HCT116 (cell line): ENCODE data around the gene DNAH9. TPM values are rescaled to one million over a fixed set of nuclear protein-coding genes. Genes with fewer than 3 reads are reported as not detected.

Source experiments
- ATAC-seq: fragments of 200-7000 bp; cut with Tn5 transposase; 2 replicates; pipeline ENCODE4 v1.9.1; 2020; ENCODE audit warnings: mild to moderate bottlenecking, moderate library complexity
- BruUV-seq: library from RNA; stranded (reverse); fragments of 400-500 nt; replicated peaks from 2 replicates; lab custom pipeline; 2021; lab: Mats Ljungman, UMichigan
- CTCF ChIA-PET: fragments of 300-600 bp; sonication (Branson Sonifier 250); formaldehyde crosslinking; loops from one replicate; lab custom pipeline; 2021; ENCODE audit warnings: antibody characterized with exemption; lab: Charles Lee
- POLR2A ChIA-PET: fragments of 300-600, 350-600 bp; sonication (Branson Sonifier 250); formaldehyde crosslinking; loops from one replicate; lab custom pipeline; 2021; ENCODE audit warnings: antibody characterized with exemption; lab: Charles Lee
- RAD21 ChIA-PET, 2 experiments: fragments of 300-600 bp; sonication (Branson Sonifier 250); formaldehyde crosslinking; loops; one replicate each; lab custom pipeline; 2023; ENCODE audit warnings: low total read pairs in 2 of 2; ENCODE audit not compliant: uncharacterized antibody in 2 of 2, unreplicated experiment in 2 of 2, low non-redundant PET in 1 of 2; lab: Charles Lee
- DNase-seq: peaks from one replicate; pipeline ENCODE4 v3.0.0-alpha.2; 2010; ENCODE audit warnings: low read depth, low spot score
- H2AFZ ChIP-seq: fragments of 200-600 bp; shearing (Covaris generic), sonication (generic); 2 replicates; pipeline ENCODE4 v1.6.1; 2017; ENCODE audit warnings: low read depth, mixed run types, mixed read lengths, antibody characterized with exemption, low read length; ENCODE audit not compliant: poor library complexity, severe bottlenecking
- H3K27ac ChIP-seq: 2 replicates; pipeline ENCODE4 v1.5.1; 2012; ENCODE audit warnings: low read depth, low read length
- H3K27me3 ChIP-seq: fragments of 200-600 bp; sonication (generic); 2 replicates; pipeline ENCODE4 v1.6.1; 2016; ENCODE audit warnings: mixed run types, low read length, mixed read lengths; ENCODE audit not compliant: insufficient read depth
- H3K36me3 ChIP-seq, 2 experiments: fragments of 200-500 bp in 1 of 2; fragments of 200-600 bp in 1 of 2; sonication (Bioruptor generic) in 1 of 2; sonication (generic) in 1 of 2; 2 replicates each; pipeline versions ENCODE4 v1.5.1 to v1.6.1; 2014 to 2016; ENCODE audit warnings: low read length in 2 of 2, inconsistent platforms in 1 of 2, mixed read lengths in 1 of 2, mixed run types in 1 of 2; ENCODE audit not compliant: insufficient read depth in 2 of 2, control insufficient read depth in 1 of 2
- H3K4me1 ChIP-seq, 2 experiments: fragments of 200-600 bp in 1 of 2; sonication (generic) in 1 of 2; 2 replicates each; pipeline versions ENCODE4 v1.5.1 to v1.6.1; 2012 to 2017; ENCODE audit warnings: low read length in 2 of 2, inconsistent platforms in 1 of 2, mild to moderate bottlenecking in 1 of 2, mixed read lengths in 1 of 2, mixed run types in 1 of 2, moderate library complexity in 1 of 2; ENCODE audit not compliant: insufficient read depth in 2 of 2, control insufficient read depth in 1 of 2
- H3K4me2 ChIP-seq: fragments of 200-600 bp; sonication (generic); 2 replicates; pipeline ENCODE4 v1.6.1; 2017; ENCODE audit warnings: mixed run types, low read length, mixed read lengths
- H3K4me3 ChIP-seq, 2 experiments: fragments of 200-600 bp in 1 of 2; sonication (generic) in 1 of 2; replicated peaks in 1 of 2; 2 replicates each; pipeline ENCODE4 v1.5.1; 2011 to 2016; ENCODE audit warnings: low read length in 2 of 2, control low read depth in 1 of 2, low read depth in 1 of 2, mild to moderate bottlenecking in 1 of 2, mixed read lengths in 1 of 2, mixed run types in 1 of 2
- H3K79me2 ChIP-seq: fragments of 200-600 bp; sonication (generic); 2 replicates; pipeline ENCODE4 v1.6.1; 2017; ENCODE audit warnings: mild to moderate bottlenecking, mixed run types, low read length, moderate library complexity, mixed read lengths; ENCODE audit not compliant: insufficient read depth
- H3K9ac ChIP-seq: fragments of 200-600 bp; sonication (generic); 2 replicates; pipeline ENCODE4 v1.6.1; 2016; ENCODE audit warnings: low read length, mixed read lengths
- H3K9me2 ChIP-seq: fragments of 200-600 bp; sonication (generic), shearing (Covaris generic); 2 replicates; pipeline ENCODE4 v1.6.1; 2017; ENCODE audit warnings: mixed run types, mild to moderate bottlenecking, moderate library complexity; ENCODE audit not compliant: insufficient read depth
- H3K9me3 ChIP-seq, 2 experiments: fragments of 200-500 bp in 1 of 2; fragments of 200-600 bp in 1 of 2; sonication (Bioruptor generic) in 1 of 2; sonication (generic) in 1 of 2; 2 replicates each; pipeline ENCODE4 v1.6.1; 2014 to 2017; ENCODE audit warnings: low read length in 2 of 2, mixed read lengths in 2 of 2, inconsistent platforms in 1 of 2, low read depth in 1 of 2, mild to moderate bottlenecking in 1 of 2, mixed run types in 1 of 2, moderate library complexity in 1 of 2; ENCODE audit not compliant: control insufficient read depth in 1 of 2, insufficient read depth in 1 of 2
- H4K20me1 ChIP-seq: fragments of 200-600 bp; sonication (generic), shearing (Covaris generic); 2 replicates; pipeline ENCODE4 v1.6.1; 2017; ENCODE audit warnings: mixed run types, mild to moderate bottlenecking, moderate library complexity; ENCODE audit not compliant: insufficient read depth
- CBX3 ChIP-seq: IDR thresholded peaks from 2 replicates; pipeline ENCODE4 v1.6.1; 2012; ENCODE audit warnings: low read depth
- CTCF ChIP-seq, 3 experiments: fragments of 200-600 bp in 1 of 3; sonication (generic) in 1 of 3; IDR thresholded peaks in 2 of 3; conservative IDR thresholded peaks in 1 of 3; 2 replicates each; pipeline ENCODE4 v1.5.1; 2012 to 2017; ENCODE audit warnings: low read depth in 2 of 3, low read length in 2 of 3, antibody characterized with exemption in 1 of 3, borderline replicate concordance in 1 of 3, control low read depth in 1 of 3, mild to moderate bottlenecking in 1 of 3, mixed read lengths in 1 of 3, mixed run types in 1 of 3, moderate library complexity in 1 of 3; ENCODE audit not compliant: insufficient read depth in 1 of 3
- EGR1 ChIP-seq: IDR thresholded peaks from 2 replicates; pipeline ENCODE4 v1.6.1; 2012; ENCODE audit warnings: low read depth
- ELF1 ChIP-seq: IDR thresholded peaks from 2 replicates; pipeline ENCODE4 v1.6.1; 2012; ENCODE audit warnings: low read depth, borderline replicate concordance
- JUND ChIP-seq: IDR thresholded peaks from 2 replicates; pipeline ENCODE4 v1.6.1; 2012
- POLR2AphosphoS5 ChIP-seq: IDR thresholded peaks from 2 replicates; pipeline ENCODE4 v1.6.1; 2011; ENCODE audit warnings: mild to moderate bottlenecking, low read depth, low read length, moderate library complexity
- RAD21 ChIP-seq: IDR thresholded peaks from 2 replicates; pipeline ENCODE4 v1.6.1; 2012; ENCODE audit warnings: low read depth, mild to moderate bottlenecking
- SP1 ChIP-seq: IDR thresholded peaks from 2 replicates; pipeline ENCODE4 v1.6.1; 2012; ENCODE audit warnings: low read depth
- SRF ChIP-seq: IDR thresholded peaks from 2 replicates; pipeline ENCODE4 v1.6.1; 2012; ENCODE audit warnings: low read depth
- intact Hi-C: fragments of 100-400 bp; cut with micrococcal nuclease; formaldehyde crosslinking; loops from 2 replicates; pipeline ENCODE4 v1.10.0; 2022
- total RNA-seq: library from RNA; stranded (reverse); gene quantifications from one replicate; pipeline ENCODE4 v1.2.1, GENCODE V29; 2021; ENCODE audit not compliant: unreplicated experiment

The DNAH9 gene
- total RNA-seq, 1 experiment from 2014 or later, result not detected

GRCh38 chr17:11935734-11936406, 337.6 kb downstream of the DNAH9 start:
- intact Hi-C loops, result loop anchor here (1.0 kb wide), 1 partner anchor 1060 kb away; no protein-coding TSS in a partner anchor
- Histone ChIP-seq H3K36me3 (no peaks in the 10 kb centered on the region), H4K20me1 (no peaks in the 10 kb centered on the region), H3K4me1 (no peaks in the 10 kb centered on the region), H3K27me3 (no peaks in the 10 kb centered on the region; the same call in 1 of the 2 replicates), H3K4me2 (no peak overlapping the region), H3K27ac (no peak overlapping the region), H2AFZ (no peak overlapping the region), H3K9ac (no peak overlapping the region), H3K4me3 (no peak overlapping the region), H3K79me2 (no peaks in the 10 kb centered on the region), H3K9me3 (no peaks in the 10 kb centered on the region), H3K9me2 (no peaks in the 10 kb centered on the region)
- DNase-seq (peak; percentile 43), ATAC-seq (peak; percentile 67; the same call in 1 of the 2 replicates)
- ChIA-PET CTCF (interaction anchor here (0.6 to 3.4 kb wide), 14 partner anchors 9 to 1199 kb away, joined by 3 to 15 read pairs (median 5); no protein-coding TSS in a partner anchor), RAD21 (interaction anchor here in 1 of 2 experiments (1.1 kb wide), 1 partner anchor 1060 kb away, joined by 4 read pairs; no protein-coding TSS in a partner anchor), POLR2A (no interaction called here)
- BruUV-seq, result no TSS peak
- TF ChIP-seq SRF (no peak), CBX3 (no peak), EGR1 (no peak), SP1 (no peak), POLR2AphosphoS5 (no peak), JUND (no peak), CTCF (IDR thresholded peaks at IDR 0.05 in 2 of 3, conservative IDR thresholded peaks at IDR 0.05 in 1 of 3; ENCODE audit: borderline replicate concordance in 1 of 3, insufficient read depth in 1 of 3, low read depth in 2 of 3, low read length in 2 of 3) (peak; percentile 73 to 99 (median 92); a peak in 5 of 6 replicates), ELF1 (no peak), RAD21 (peak; percentile 84)
